PFSK-1 (cell line): ENCODE measurements around the gene NR1I3.

Experiments used
- POLR2AphosphoS5 ChIP-seq: IDR thresholded peaks from 2 replicates; pipeline ENCODE4 v1.6.1; 2012; ENCODE audit warnings: low read depth, mild to moderate bottlenecking, control low read depth, low read length, moderate library complexity
- SIN3A ChIP-seq: IDR thresholded peaks from 2 replicates; pipeline ENCODE4 v1.6.1; 2012; ENCODE audit warnings: mild to moderate bottlenecking, low read length, moderate library complexity, borderline replicate concordance; ENCODE audit not compliant: insufficient read depth

- TF ChIP-seq POLR2AphosphoS5 (no peak), SIN3A (no peak)
Measured at GRCh38 chr1:161244888-161245287, 6.9 kb upstream of the NR1I3 start.
